HG02610 (cell line): ENCODE measurements around the gene HLCS.
"Not testable (repeated sequence)": the region's sequence is repeated elsewhere in the genome, so short reads cannot be mapped to it uniquely, and the experiment has no call there.

ENCODE experiments used
- ATAC-seq: cut with Tn5 transposase; IDR thresholded peaks from one replicate; pipeline ENCODE4 v1.9.1; 2021; ENCODE audit warnings: mild to moderate bottlenecking, moderate library complexity; ENCODE audit not compliant: unreplicated experiment

Gene HLCS

DNA sequence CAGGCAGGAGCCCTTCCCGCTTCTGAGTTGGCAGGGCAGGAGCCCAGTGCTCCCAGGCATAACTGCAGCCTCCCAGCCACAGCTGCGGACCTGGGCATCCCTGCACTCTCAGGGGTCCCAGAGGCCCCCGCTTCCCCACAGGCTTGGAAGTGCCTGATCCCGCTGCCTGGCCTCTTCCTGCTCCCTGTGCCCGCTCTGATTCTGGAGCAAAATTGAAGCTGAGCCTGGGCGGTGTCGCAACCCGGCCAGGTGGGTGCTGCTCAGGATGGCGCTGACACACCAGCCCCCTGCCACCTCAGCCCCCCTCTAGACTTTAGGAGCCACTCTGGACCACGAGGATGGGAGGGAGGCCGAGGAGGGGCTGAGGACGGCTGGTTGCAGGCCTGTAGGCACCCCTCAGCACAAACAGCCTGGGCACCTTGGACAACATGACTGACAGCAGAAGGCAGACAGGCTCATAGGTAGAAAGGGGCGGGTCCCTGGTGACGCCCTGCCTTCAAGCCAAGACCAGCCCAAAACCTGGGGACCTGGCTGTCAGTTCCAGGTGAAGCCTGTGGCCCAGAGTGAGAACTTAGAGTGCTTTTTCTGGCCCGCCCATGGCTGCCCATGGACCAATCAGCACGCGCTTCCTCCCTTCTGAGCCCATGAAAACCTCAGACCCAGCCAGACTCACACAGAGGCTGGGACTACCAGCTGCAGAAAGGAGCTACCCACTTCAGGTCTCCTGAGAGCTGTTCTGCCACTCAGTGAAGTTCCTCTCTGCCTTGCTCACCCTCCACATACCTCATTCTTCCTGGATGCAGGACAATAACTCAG is 7.2 kb downstream of the HLCS start:
- ATAC-seq = no peak

DNA sequence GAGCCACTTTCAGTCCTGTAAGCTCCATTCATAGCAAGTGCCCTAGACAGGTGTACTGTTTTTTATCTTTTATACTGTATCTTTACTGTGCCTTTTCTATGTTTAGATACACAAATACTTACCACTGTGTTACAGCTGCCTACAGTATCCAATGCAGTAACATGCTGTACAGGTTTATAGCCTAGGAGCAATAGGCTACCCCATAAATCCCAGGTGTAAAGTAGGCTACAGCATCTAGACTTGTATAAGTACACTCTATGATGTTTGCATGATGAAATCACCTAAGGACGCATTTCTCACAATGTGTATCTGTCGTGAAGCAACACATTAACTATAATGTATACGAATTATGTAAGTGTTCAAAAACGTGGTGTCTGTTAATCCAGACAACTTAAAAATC is 10.7 kb downstream of the HLCS start:
- no peak for ATAC-seq

DNA sequence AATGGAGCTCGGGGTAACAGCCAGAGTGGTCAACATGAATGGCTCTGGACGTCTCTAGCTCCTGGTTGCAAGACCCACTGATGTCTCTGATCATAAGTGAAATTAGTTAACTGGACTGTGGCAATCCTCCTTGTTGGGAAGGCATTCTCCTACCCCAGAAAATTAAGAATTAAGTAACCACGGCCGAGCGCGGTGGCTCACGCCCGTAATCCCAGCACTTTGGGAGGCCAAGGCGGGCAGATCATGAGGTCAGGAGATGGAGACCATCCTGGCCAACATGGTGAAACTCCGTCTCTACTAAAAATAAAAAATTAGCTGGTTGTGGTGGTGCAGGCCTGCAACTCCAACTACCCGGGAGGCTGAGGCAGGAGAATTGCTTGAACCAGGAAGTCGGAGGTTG is 14.1 kb downstream of the HLCS start:
- ATAC-seq = not testable (repeated sequence)

DNA sequence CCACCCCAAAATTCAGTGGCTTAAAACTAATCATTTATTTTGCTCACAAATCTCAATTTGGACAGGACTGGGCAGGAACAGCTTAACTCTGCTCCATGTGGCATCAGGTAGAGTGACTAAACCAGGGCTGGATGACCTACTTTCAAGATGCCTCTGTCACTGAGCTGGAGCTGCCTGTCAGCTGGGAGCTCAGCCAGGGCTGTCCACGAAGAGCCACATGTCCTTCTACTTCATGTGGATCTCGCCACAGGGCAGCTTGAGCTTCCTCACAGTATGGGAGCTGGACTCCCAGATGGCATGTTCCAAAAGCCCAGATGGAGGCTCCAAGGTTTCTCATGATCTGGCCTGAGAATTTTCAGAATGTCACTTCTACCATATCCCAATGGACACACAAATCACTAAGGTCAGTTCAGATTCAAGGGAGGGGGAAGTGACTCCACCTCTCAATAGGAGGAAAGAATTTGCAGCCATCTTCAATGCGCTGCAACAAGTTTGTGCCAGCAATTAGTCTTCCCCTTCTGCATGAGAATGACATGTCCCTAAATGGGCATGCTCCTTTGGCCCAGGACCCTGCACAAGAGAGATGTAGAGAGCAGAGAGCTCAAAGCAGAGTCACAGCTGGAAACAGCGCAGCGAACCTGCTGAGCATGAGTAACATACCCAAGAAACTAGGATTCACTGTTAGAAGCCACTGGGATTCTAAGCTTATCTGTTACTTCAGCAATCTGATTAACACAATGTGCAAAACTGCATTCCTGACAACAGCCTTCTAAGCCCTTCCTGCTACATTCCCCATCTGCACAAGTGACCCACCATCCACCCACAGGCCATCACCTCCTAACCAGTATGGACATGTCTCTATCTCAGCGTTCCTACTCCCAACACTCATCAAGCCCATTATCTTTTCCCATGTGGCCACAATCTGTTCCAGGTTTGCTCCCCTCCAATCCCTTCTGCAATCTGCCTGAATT is 17.0 kb downstream of the HLCS start:
- ATAC-seq = no peak

DNA sequence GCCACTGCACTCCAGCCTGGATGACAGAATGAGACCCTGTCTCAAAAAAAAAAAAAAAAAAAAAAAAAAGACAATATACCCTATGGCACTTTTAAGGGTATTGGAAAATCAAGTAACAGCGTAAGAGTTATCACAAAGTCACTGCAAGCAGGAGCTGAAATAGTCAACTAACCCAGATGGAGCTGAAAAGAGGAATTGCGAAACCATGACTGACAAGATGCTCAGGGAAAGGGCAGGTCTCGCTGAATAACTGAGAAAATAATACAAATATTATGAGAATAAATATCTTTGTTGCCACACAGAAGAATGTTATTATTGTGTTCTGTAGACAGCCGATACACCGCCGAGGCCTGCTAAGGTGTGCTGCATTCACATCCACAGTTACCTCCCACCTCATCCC is 17.8 kb downstream of the HLCS start:
- ATAC-seq = no peak

DNA sequence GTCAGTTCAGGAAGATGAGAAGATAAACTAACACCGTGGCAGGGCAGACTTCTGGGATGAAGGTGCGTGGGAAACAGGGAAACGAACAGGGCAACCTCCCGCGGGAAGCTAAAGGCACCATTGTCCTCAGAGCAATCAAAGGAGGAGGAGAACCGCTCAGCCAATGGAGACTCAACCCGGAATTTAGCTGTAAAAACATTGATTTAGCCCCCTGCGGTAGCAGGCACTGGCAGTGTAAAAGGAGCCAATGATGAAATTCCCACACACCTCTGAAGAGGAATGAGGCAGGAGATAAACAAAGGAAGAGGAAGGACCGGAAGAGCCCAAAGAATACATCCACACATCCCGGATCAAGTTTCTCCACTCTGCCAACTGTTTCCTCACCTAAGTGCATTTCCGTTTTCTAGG is 19.5 kb downstream of the HLCS start:
- no peak for ATAC-seq

DNA sequence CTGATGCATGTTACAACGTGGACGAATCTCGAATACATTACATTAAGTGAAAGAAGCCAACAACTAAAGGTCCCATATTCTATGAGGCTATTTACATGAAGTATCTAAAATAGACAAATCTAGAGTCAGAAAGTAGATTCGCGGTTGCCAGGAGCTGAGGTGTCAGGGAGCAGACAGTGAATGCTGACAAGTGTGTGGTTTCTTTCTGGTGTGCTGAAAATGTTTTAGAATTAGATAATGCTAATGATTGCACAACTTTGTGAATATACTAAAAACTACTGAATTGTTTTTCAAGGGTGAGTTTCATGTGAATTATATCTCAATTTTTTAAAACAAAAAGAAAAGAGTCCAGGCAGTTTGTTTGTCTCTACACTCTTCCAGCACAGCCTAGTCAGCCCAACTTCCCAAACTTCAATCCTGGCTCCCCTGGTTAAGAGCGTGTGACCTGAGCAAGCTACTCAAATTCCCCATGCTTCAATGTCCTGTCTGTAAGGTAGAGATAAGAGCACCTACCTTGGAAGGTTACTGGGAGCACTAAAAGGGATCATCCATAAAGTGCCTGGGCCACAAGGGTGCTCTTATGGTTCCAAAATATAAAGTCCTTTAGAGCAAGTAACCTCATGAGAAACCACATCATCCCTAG is 20.9 kb downstream of the HLCS start:
- no peak for ATAC-seq

DNA sequence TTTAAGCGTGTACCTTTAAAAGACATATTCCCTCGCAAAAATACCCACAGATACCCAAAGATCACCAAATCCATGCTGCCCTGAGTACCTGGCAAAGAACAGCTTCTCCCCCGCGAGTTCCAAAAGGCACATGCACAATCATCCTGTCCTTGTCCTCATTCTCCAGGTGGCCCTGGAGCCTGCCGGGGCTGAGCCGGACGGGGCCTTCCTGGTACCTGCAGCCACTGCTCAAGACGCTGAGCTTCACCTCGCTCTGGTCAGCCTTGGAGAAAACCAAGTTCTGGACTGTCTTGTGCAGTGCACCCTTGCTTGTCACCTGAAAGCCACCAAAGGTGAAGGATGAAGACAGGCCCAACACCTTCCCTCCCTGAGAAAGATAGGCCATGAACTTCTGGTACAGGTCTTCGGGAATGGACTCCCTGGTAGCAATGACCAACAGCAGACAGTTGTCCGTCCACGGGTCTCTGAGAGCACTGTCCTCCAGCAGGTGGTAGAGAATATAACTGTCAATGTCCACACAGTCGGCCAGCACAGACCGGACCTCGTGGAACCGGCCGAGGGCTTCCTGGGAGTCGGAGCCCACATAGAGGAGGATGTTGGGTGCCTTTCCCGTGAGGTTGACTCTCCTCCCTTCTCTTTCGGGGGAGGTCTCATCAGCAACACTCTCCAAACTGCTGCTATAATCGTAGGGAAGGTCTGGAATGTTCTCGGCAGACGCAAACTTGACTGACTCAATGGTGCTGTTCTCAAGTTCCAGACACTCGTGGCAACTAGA is 29.9 kb downstream of the HLCS start:
- ATAC-seq = no peak

DNA sequence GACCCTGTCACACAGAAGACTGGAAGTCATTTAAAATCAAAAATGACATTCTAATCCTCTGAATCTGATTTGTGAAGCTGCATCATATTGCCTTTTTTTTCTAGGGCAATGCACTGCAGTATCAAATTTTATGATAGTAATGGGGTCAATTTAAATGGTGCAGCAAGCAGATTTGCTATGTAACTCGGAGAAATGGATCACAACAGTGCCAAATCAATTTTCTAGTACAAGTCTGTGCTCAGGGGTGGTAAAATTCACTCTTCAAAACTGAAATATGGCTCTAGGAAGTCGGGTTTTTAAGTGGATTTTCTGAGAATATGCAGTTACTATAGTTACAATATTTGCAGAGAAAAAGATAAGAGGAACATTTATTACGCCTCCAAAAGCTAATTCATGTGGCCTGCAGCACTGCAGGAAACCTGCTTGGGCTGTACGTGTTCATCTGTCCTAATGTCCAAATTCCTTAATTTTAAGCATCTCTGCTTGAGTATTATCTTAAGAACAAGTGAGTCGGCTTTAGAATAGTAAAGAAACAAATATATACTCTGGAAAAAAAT is 31.5 kb downstream of the HLCS start:
- no peak for ATAC-seq

DNA sequence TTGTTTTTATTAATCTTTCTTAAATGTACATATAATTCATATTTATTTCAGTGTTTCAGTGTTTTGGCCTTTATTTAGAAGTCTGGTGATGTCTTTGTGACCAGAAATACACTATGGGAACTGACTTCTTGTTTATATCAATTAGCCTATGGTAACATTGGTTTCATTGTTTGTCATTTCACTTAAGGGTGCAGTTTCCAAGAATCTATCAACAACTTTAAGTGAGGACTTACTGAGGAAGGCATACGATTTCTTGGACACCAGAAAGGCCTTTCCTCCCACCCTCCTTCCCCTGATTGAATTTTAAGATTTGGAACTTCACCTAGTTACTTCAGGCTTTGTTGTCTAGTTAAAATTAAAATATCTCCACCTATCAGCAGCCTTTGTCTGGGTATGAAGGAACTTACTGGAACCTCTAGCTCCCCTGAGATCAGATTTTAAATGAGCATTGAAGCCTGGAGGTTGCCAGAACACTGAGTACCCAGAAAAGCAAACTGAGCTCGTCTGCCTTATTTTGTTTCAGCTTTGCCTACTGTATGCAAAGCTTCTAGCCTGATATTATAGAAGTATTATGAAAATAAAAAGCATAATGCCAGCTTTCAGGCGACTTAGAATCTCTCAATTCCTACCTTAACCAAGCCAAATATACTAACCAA is 34.2 kb downstream of the HLCS start:
- no peak for ATAC-seq

DNA sequence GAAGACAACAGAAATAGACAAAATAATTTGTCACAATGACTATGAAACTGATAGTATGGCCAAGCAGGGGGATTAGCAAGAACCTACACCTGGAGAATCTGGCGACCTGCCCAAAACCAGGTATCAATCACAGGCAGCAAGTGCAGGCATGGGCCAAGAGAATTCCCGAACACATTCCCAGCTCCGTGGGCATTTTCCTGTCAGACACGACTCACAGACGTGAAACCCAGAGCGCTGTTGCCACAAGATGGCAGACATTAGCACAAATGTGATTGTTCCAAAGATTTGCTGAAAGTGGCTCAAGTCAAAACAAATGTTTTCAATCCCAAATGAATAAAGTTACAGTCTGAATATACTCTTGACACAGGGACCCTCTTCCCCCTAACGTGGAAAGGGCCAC is 36.8 kb downstream of the HLCS start:
- no peak for ATAC-seq

DNA sequence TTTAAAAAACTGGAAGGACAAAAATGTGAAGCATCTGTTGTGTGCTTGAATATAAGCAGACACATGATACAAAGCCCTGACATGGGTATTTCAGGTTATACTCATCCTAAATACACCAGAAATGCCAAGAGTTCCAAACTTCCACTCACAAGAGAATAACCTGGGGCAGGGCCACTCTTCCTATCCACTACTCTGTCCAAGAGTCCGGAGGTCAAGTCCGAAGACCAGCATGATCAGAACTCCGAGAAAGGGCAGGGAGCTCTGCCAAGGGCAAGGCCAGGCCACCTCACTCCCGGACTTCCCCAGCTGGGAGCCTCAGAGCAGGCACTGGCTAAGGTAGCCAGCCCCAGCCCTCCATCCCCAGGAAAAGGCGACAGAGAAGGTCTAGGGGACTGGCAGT is 37.5 kb downstream of the HLCS start:
- ATAC-seq = no peak

DNA sequence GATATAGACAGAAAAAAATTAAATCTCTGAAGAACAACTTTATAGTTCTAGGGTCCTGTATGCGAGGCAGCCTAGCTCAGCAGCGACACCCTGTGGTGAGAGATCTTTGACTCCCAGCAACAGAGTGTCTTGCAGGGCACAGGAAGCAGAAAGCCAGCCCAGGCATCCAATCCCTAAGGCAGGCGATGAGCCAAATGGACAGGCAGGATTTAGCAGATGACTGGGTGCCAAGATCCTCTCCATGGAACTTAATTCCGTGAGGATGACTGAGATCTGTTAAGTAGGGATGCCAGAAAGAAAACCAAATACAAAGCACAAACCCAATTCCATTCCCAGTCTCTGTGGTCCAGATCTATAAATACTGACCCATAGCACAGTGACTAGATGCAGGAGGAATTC is 38.8 kb downstream of the HLCS start:
- no peak for ATAC-seq

DNA sequence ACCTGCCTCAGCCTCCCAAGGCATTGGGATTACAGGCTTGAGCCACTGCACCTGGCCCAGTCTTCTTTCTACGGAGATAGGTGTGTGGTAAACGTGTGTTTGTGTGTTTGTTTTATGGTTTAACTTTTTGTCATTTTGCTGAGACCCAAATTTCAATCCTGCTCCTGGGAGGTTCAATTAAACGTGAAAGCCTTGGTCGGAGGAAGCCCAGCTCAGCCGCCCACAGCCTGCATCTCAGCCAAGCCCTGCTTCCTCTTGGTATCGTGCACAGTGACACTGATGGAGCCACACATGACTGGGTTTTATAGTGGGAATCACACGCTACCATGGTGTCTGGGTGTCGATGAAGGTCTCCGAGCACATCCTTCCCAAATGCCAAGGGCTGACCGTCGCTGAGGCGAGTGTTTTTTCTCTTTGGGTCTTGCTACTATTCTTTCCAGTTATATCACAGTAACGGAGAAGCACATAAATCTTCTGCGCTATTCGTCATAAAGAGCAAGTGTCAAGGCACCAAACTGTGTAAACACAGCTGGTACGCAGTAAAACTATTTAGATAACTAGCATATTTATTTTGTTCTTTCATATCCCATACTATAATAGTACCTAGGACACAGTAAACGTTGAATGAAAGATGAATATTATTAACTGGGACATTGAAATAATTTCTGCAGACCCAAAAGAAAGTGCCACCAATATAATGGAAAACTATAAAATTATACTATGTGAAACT is 39.3 kb downstream of the HLCS start:
- ATAC-seq = no peak

DNA sequence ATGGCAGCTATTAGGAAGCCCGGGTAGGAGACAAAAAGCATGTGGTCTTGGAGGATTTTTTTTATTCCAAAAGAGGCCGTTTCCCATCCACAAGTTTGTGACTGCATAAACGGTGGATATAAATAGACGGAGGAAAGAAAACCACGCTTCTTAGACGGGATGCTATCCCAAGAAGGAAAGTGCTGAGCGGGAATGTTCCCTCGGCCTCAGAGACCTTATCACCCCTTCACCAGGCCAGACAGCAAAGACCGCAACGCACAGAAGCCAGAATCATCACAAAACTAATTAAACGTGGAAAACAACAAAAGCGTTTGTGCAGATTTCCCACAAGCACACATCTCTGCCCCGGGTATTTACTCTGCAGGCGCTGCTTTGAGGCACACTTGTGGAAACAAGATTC is 43.2 kb downstream of the HLCS start:
- no peak for ATAC-seq

DNA sequence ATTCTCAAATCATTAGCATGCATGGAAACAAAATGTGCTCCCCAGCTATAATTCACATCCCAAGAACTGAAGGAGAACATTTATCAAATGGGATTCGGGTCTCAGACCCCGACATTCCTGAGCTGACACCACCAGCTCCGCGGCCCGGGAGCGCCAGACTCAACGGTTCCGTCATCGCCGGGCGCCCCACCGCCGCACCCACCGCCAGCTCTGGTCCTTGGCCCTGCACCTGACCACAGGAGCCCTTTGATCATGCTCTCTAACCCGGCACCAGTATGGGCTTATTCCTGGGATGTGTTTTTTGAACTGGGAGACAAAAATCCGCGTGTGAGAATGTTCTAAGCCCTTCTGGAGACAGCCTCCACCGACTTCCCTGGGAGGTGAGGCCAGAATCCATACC is 43.6 kb downstream of the HLCS start:
- no peak for ATAC-seq

DNA sequence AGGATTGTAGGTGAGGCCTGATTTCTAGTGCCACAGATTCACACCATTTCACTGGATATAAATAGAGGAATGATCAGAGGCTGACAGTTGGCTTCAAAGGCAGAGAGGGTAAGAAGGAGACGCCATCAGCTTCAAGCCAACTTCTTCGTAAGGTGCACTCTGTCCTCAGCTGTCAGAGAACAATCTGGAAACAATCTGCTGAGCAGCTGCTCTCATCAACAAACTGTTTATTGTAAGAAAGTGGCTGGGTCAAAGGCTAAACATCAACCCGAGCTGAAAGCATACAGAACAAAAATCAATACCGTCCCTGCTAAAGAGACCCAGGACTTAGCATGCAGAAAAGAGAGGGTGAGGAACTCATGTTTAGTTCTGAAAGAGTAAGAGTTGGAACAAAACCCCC is 48.2 kb downstream of the HLCS start:
- ATAC-seq = no peak

DNA sequence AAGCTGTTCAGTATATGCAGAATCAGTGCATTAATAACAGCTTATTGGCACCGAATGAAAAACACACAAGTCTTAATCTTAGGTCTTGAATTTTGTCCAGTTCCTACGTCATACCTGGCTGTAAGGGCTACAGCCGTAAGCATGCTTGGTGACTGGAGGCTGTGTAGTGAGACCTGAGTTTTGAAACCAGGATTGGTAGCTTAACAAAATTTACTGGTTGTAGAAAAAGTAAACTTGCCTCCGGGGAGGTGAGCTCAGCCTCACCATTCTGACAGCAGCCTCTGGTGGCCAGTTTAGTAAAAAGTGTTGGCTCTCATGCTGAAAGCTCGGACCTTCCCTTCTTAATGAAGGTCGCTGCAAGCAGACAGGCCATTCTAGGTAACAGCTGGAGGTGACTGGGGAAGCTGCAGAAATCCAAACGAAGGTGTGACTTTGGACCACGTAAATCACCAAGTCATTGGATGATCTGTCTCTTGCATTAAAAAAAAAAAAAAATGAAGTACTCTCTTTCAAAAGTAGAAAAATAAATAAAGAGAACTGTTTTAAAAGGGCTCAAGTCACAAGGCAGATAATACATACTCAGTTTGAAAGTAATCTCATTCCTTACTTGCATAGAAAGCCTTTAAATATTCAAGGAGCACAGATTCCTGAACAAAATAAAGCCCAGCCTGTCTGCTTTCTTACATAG is 48.9 kb downstream of the HLCS start:
- ATAC-seq = no peak

DNA sequence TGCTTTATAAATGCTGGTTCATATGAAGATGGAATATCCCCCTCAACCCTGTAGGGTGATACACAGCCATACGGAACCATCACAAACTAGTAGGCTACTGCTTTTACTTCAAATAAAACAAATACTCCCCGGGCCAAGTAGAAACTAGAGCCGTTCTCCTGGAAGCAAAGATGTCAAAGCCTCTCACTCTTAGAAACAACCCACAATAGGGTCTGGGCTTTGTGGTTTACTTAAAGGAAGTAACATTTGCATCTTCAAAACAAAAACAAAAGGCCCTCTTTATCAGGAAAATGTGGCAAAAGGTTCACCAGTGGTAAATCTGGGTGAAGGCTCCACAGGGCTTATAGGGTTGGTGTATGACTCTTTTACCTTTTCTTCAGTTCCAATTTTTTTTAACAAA is 49.8 kb downstream of the HLCS start:
- ATAC-seq = no peak
